NCI-H1694 (cell line): ENCODE data around the gene BACE2.

Source experiments
- DNase-seq: peaks from one replicate; lab custom pipeline; 2025; lab: John Stamatoyannopoulos, UW

The BACE2 gene

GRCh38 chr21:41167348-41168342, at the start of gene BACE2:
Gene BACE2, plus strand, starts transcription at chr21:41168160. Its CDS starts 104 bp downstream, at chr21:41168264.
- no peak for DNase-seq

- no peak for DNase-seq
Observed at GRCh38 chr21:41119901-41120300, 48.1 kb upstream of the BACE2 start.

- DNase-seq: no peak
Observed at GRCh38 chr21:41120997-41121396, 47.0 kb upstream of the BACE2 start.

GRCh38 chr21:41121785-41122415, 46.1 kb upstream of the BACE2 start:
- DNase-seq: peak; percentile 52

- no peak for DNase-seq
Observed at GRCh38 chr21:41124641-41125201, 43.2 kb upstream of the BACE2 start.

GRCh38 chr21:41128981-41129380, 39.0 kb upstream of the BACE2 start:
- no peak for DNase-seq

- DNase-seq: no peak
Observed at GRCh38 chr21:41130883-41131282, 37.1 kb upstream of the BACE2 start.

- DNase-seq: no peak
Observed at GRCh38 chr21:41133874-41134522, 34.0 kb upstream of the BACE2 start.

- DNase-seq: no peak
Observed at GRCh38 chr21:41135746-41136145, 32.2 kb upstream of the BACE2 start.

GRCh38 chr21:41136286-41136685, 31.7 kb upstream of the BACE2 start:
- DNase-seq: no peak

GRCh38 chr21:41137401-41137800, 30.6 kb upstream of the BACE2 start:
- DNase-seq: no peak

GRCh38 chr21:41137889-41138288, 30.1 kb upstream of the BACE2 start:
- DNase-seq: no peak

GRCh38 chr21:41138711-41139110, 29.2 kb upstream of the BACE2 start:
- no peak for DNase-seq

- DNase-seq: no peak
Observed at GRCh38 chr21:41139275-41139674, 28.7 kb upstream of the BACE2 start.

- no peak for DNase-seq
Observed at GRCh38 chr21:41139951-41140350, 28.0 kb upstream of the BACE2 start.

GRCh38 chr21:41141031-41141457, 26.9 kb upstream of the BACE2 start:
- DNase-seq: no peak

GRCh38 chr21:41142051-41142795, 25.7 kb upstream of the BACE2 start:
- peak; percentile 35 for DNase-seq

- no peak for DNase-seq
Observed at GRCh38 chr21:41143596-41144325, 24.2 kb upstream of the BACE2 start.

GRCh38 chr21:41147096-41147978, 20.6 kb upstream of the BACE2 start:
- peak; percentile 17 for DNase-seq

GRCh38 chr21:41147979-41148355, 20.0 kb upstream of the BACE2 start:
- no peak for DNase-seq
